GM23338 (cell line): ENCODE results near the gene NTNG1. TPM values are rescaled to one million over a fixed set of nuclear protein-coding genes. Genes with fewer than 3 reads are reported as not detected.

ENCODE experiments used
- ATAC-seq: fragments of 200-7000 bp; cut with Tn5 transposase; 3 replicates; pipeline ENCODE4 v1.9.1; 2020
- DNase-seq: peaks from one replicate; pipeline ENCODE4 v3.0.0-alpha.2; 2015; ENCODE audit warnings: low spot score
- H2AFZ ChIP-seq: fragments of 200-600 bp; sonication (generic); 2 replicates; pipeline ENCODE4 v1.8.0; 2016; ENCODE audit warnings: antibody characterized with exemption, mild to moderate bottlenecking, moderate library complexity
- H3F3A ChIP-seq: fragments of 200-600 bp; sonication (generic); replicated peaks from 2 replicates; pipeline ENCODE4 v1.8.0; 2017; ENCODE audit warnings: antibody characterized with exemption, mixed run types, low read depth
- H3K27ac ChIP-seq: fragments of 200-600 bp; sonication (generic); 2 replicates; pipeline ENCODE4 v1.6.1; 2016; ENCODE audit warnings: low read depth
- H3K27me3 ChIP-seq: fragments of 200-600 bp; sonication (generic); 2 replicates; pipeline ENCODE4 v1.8.0; 2016; ENCODE audit warnings: mild to moderate bottlenecking, mixed run types, moderate library complexity; ENCODE audit not compliant: insufficient read depth
- H3K36me3 ChIP-seq: fragments of 200-600 bp; sonication (generic); 2 replicates; pipeline ENCODE4 v1.8.0; 2016; ENCODE audit warnings: mild to moderate bottlenecking; ENCODE audit not compliant: insufficient read depth
- H3K4me1 ChIP-seq: fragments of 200-600 bp; sonication (generic); 2 replicates; pipeline ENCODE4 v1.8.0; 2016; ENCODE audit warnings: mild to moderate bottlenecking, moderate library complexity; ENCODE audit not compliant: insufficient read depth
- H3K4me2 ChIP-seq: fragments of 200-600 bp; sonication (generic); 2 replicates; pipeline ENCODE4 v1.7.1; 2017; ENCODE audit warnings: mixed run types
- H3K4me3 ChIP-seq: fragments of 200-600 bp; sonication (generic); 2 replicates; pipeline ENCODE4 v1.6.1; 2016; ENCODE audit warnings: mixed run types
- H3K79me2 ChIP-seq: fragments of 200-600 bp; sonication (generic); replicated peaks from 2 replicates; pipeline ENCODE4 v1.8.0; 2017; ENCODE audit warnings: mild to moderate bottlenecking; ENCODE audit not compliant: insufficient read depth
- H3K9me2 ChIP-seq: fragments of 200-600 bp; sonication (generic); 2 replicates; pipeline ENCODE4 v1.8.0; 2017; ENCODE audit not compliant: insufficient read depth
- H4K20me1 ChIP-seq: fragments of 200-600 bp; sonication (generic); replicated peaks from 2 replicates; pipeline ENCODE4 v1.8.0; 2017; ENCODE audit warnings: mild to moderate bottlenecking; ENCODE audit not compliant: insufficient read depth
- H3K27ac Mint-ChIP-seq: 2 replicates; pipeline ENCODE4 v1.8.0; 2020; ENCODE audit warnings: inconsistent platforms, mild to moderate bottlenecking, moderate library complexity, mixed read lengths
- H3K27me3 Mint-ChIP-seq: 3 replicates; pipeline ENCODE4 v1.8.0; 2022; ENCODE audit warnings: low read depth, mild to moderate bottlenecking, moderate library complexity, mixed read lengths, inconsistent platforms; ENCODE audit not compliant: insufficient read depth, poor library complexity
- H3K36me3 Mint-ChIP-seq: 3 replicates; pipeline ENCODE4 v1.8.0; 2021; ENCODE audit warnings: low read depth, mild to moderate bottlenecking, inconsistent platforms, moderate library complexity, mixed read lengths
- H3K4me1 Mint-ChIP-seq: 3 replicates; pipeline ENCODE4 v1.8.0; 2020; ENCODE audit warnings: mild to moderate bottlenecking, inconsistent platforms, mixed read lengths
- H3K4me3 Mint-ChIP-seq: 3 replicates; pipeline ENCODE4 v1.8.0; 2021; ENCODE audit warnings: moderate library complexity, mild to moderate bottlenecking, inconsistent platforms, mixed read lengths
- H3K9me3 Mint-ChIP-seq: 3 replicates; pipeline ENCODE4 v1.8.0; 2020; ENCODE audit warnings: moderate library complexity, mild to moderate bottlenecking, inconsistent platforms, mixed read lengths
- CREB1 ChIP-seq: fragments of 250-450 bp; sonication (Bioruptor Pico); IDR thresholded peaks from 2 replicates; pipeline ENCODE4 v1.5.0; 2020; ENCODE audit warnings: low read depth, mild to moderate bottlenecking, moderate library complexity
- CTCF ChIP-seq, 2 experiments: fragments of 200-600 bp in 1 of 2; sonication (generic) in 1 of 2; conservative IDR thresholded peaks; 2 replicates each; pipeline versions ENCODE4 v1.5.1 to v1.6.1; 2016 to 2017; ENCODE audit warnings: antibody characterized with exemption in 2 of 2, low read depth in 2 of 2, mild to moderate bottlenecking in 2 of 2, moderate library complexity in 1 of 2
- ETS1 ChIP-seq: IDR thresholded peaks from 2 replicates; pipeline ENCODE4 v1.6.1; 2016; ENCODE audit warnings: antibody characterized with exemption
- JUNB ChIP-seq: IDR thresholded peaks from one replicate; pipeline ENCODE4 v1.6.1; 2016; ENCODE audit warnings: antibody characterized with exemption; ENCODE audit not compliant: unreplicated experiment
- NANOG ChIP-seq: IDR thresholded peaks from 2 replicates; pipeline ENCODE4 v1.6.1; 2016; ENCODE audit warnings: antibody characterized with exemption, borderline replicate concordance
- REST ChIP-seq: IDR thresholded peaks from one replicate; pipeline ENCODE4 v1.6.1; 2018; ENCODE audit warnings: antibody characterized with exemption; ENCODE audit not compliant: unreplicated experiment
- ZNF114 ChIP-seq: fragments of 250-450 bp; sonication (Bioruptor Pico); IDR thresholded peaks from 2 replicates; pipeline ENCODE4 v1.5.0; 2020; ENCODE audit warnings: mild to moderate bottlenecking, moderate library complexity
- polyA plus RNA-seq: library from polyadenylated mRNA; unstranded; fragments of >200 nt; fragmentation: Nextera tagmentation; extraction: Ambion mirVana; gene quantifications from 2 replicates; pipeline ENCODE4 v1.2.1, GENCODE V29; 2016
- total RNA-seq: library from RNA; depleted of rRNA; stranded (reverse); fragments of >200 nt; shearing (Covaris generic); gene quantifications from 2 replicates; pipeline ENCODE4 v1.2.3, GENCODE V29; 2014

The NTNG1 gene
- total and polyA plus RNA-seq, 2 experiments from 2014 or later, result 7.2 to 10.3 TPM

- peak; percentile 81 to 96 for TF ChIP-seq CTCF (conservative IDR thresholded peaks at IDR 0.05; ENCODE audit: low read depth in 2 of 2)
These were observed 56.2 kb downstream of the NTNG1 start (continued) for GRCh38 chr1:107196973-107197562.

GRCh38 chr1:107198561-107198960 lies 57.7 kb downstream of the NTNG1 start:
- 0 out of 2 replicates have a peak, but pooled peaks cover 4% of the 10 kb centered on the region for H3K9me2 ChIP-seq
- no peaks in the 10 kb centered on the region for H3K27me3 ChIP-seq
- peaks cover 21% of the 10 kb centered on the region for H3K4me1 Mint-ChIP-seq
- H3K36me3 ChIP-seq, result no peaks in the 10 kb centered on the region
- 0 out of 3 replicates have a peak, but pooled peaks cover 3% of the 10 kb centered on the region for H3K36me3 Mint-ChIP-seq
- TF ChIP-seq ETS1 (no peak), CREB1 (CRISPR knock-in tag) (no peak), NANOG (no peak)
- H3K27ac ChIP-seq, result no peak overlapping the region
- no peak for DNase-seq
- H3K4me1 ChIP-seq, result peaks cover 23% of the 10 kb centered on the region
- no peaks in the 10 kb centered on the region for H3K27me3 Mint-ChIP-seq
- no peak for ATAC-seq
- H3F3A ChIP-seq, result no peaks in the 10 kb centered on the region
- no peak overlapping the region for H2AFZ ChIP-seq
- no peak overlapping the region for H3K4me3 Mint-ChIP-seq
- no peak overlapping the region for H3K27ac Mint-ChIP-seq
- H4K20me1 ChIP-seq, result no peaks in the 10 kb centered on the region
- H3K79me2 ChIP-seq, result no peaks in the 10 kb centered on the region
- no peak overlapping the region for H3K4me3 ChIP-seq
- H3K4me2 ChIP-seq, result no peak overlapping the region
- H3K9me3 Mint-ChIP-seq, result peaks cover 3% of the 10 kb centered on the region; the same call in 1 of the 3 replicates

- Mint-ChIP-seq H3K9me3 (peaks cover 3% of the 10 kb centered on the region; the same call in 1 of the 3 replicates), H3K4me1 (peaks cover 11% of the 10 kb centered on the region), H3K4me3 (no peak overlapping the region), H3K27me3 (no peaks in the 10 kb centered on the region), H3K36me3 (0 out of 3 replicates have a peak, but pooled peaks cover 3% of the 10 kb centered on the region), H3K27ac (no peak overlapping the region)
- Histone ChIP-seq H3K27ac (no peak overlapping the region), H4K20me1 (no peaks in the 10 kb centered on the region), H3K36me3 (no peaks in the 10 kb centered on the region), H3K79me2 (no peaks in the 10 kb centered on the region), H3K4me1 (peaks cover 5% of the 10 kb centered on the region; the same call in 1 of the 2 replicates), H3K4me2 (no peak overlapping the region), H3F3A (no peaks in the 10 kb centered on the region), H3K9me2 (no peaks in the 10 kb centered on the region), H2AFZ (no peak overlapping the region), H3K27me3 (no peaks in the 10 kb centered on the region), H3K4me3 (no peak overlapping the region)
- ATAC-seq, result no peak
- DNase-seq, result no peak
- TF ChIP-seq NANOG, result no peak
- no peak for TF ChIP-seq REST
- TF ChIP-seq ZNF114 (CRISPR knock-in tag), result no peak
- no peak for TF ChIP-seq JUNB
These were observed 59.8 kb downstream of the NTNG1 start for GRCh38 chr1:107200631-107201030.
